ENCODE results near the gene PNPLA5. TPM values are rescaled to one million over a fixed set of nuclear protein-coding genes. Genes with fewer than 3 reads are reported as not detected.

Gene PNPLA5
- total RNA-seq, 1 experiment from 2014 or later, result not detected

DNA sequence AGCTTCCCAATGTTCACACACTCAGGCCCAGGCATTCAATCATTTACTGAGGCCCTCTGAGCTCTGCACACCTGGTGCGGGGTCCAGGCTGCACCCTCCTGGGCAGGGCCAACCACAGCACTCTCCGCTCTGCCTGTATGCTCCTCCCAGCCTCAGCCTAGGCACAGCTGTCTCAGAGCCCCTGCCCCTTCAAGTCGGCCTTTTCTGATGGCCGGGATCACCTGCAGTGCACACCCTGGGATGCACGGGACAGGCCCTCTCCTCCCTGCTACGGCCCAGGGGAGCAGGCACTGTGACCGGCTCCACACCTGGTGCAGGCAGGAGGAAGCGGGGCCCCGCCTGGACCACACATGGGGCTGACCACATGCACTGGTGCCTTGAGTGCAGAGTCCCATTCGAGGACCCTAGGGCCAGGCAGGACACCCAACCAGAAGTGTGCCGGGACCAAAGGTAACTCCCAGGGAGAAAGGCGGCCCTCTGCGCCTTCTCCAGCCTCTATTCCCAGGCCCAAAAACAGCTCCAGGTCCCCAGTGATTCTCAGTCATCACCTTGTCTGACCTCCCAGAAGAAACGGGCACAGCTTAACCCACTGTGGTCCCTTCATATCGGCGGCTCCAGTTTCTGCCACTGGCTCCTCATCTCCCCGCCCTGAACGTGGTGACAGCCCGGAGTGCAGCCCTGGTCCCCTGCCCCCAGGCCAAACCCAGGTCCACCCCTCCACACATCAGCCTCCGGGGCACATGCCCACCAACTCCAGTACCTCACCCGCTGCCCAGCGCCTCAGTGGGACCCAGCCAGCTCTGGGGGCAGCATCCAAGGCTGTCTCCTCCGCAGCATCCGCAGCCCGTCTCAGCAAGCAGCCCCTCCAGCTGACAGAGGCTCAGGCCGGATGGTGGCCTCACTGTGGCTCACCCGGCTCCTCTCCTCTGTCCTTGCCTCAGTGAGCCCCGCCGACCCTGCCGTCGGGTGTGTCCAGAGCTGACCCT is 47.0 kb downstream of the PNPLA5 start:
- no peaks in the 10 kb centered on the region for H3F3A ChIP-seq (ENCODE audit: low read length, unreplicated experiment)
- H3K9me2 ChIP-seq (replicated peaks; ENCODE audit: low read length), result no peaks in the 10 kb centered on the region
- CTCF ChIA-PET, result no interaction called here
- BruUV-seq (replicated peaks), result no TSS peak
- no peaks in the 10 kb centered on the region for H3K36me3 ChIP-seq (ENCODE audit: low read depth, low read length)
- no peaks in the 10 kb centered on the region for H3K79me2 ChIP-seq (ENCODE audit: low read length)
- H3K27me3 ChIP-seq (ENCODE audit: low read length), result 0 out of 2 replicates have a peak, but pooled peaks cover 3% of the 10 kb centered on the region
- TF ChIP-seq, protein P1, sequence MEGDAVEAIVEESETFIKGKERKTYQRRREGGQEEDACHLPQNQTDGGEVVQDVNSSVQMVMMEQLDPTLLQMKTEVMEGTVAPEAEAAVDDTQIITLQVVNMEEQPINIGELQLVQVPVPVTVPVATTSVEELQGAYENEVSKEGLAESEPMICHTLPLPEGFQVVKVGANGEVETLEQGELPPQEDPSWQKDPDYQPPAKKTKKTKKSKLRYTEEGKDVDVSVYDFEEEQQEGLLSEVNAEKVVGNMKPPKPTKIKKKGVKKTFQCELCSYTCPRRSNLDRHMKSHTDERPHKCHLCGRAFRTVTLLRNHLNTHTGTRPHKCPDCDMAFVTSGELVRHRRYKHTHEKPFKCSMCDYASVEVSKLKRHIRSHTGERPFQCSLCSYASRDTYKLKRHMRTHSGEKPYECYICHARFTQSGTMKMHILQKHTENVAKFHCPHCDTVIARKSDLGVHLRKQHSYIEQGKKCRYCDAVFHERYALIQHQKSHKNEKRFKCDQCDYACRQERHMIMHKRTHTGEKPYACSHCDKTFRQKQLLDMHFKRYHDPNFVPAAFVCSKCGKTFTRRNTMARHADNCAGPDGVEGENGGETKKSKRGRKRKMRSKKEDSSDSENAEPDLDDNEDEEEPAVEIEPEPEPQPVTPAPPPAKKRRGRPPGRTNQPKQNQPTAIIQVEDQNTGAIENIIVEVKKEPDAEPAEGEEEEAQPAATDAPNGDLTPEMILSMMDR (conservative IDR thresholded peaks at IDR 0.05; ENCODE audit: low read depth, low read length), result no peak
- no peak for TF ChIP-seq EZH2 (IDR thresholded peaks at IDR 0.05; ENCODE audit: low read length, unreplicated experiment)
- no peak for TF ChIP-seq EZH2phosphoT487 (IDR thresholded peaks at IDR 0.05; ENCODE audit: borderline replicate concordance, low read length)
- no peaks in the 10 kb centered on the region for H3K4me1 ChIP-seq (ENCODE audit: insufficient read depth, low read length)
- no peaks in the 10 kb centered on the region for H4K20me1 ChIP-seq (ENCODE audit: low read length)
- no peak overlapping the region for H3K9ac ChIP-seq (ENCODE audit: low read length)
- no peak for DNase-seq
- ATAC-seq, result no peak
- no peak overlapping the region for H3K4me3 ChIP-seq (ENCODE audit: low read length)
- H3K27ac ChIP-seq (ENCODE audit: low read length), result no peak overlapping the region
- POLR2A ChIA-PET (ENCODE audit: unreplicated experiment), result no interaction called here
- no peak overlapping the region for H2AFZ ChIP-seq (ENCODE audit: low read length)
- no peak overlapping the region for H3K4me2 ChIP-seq (ENCODE audit: low read length)
- no peaks in the 10 kb centered on the region for H3K9me3 ChIP-seq (ENCODE audit: low read length)
- intact Hi-C loops (cut with micrococcal nuclease), result no loop called here

DNA sequence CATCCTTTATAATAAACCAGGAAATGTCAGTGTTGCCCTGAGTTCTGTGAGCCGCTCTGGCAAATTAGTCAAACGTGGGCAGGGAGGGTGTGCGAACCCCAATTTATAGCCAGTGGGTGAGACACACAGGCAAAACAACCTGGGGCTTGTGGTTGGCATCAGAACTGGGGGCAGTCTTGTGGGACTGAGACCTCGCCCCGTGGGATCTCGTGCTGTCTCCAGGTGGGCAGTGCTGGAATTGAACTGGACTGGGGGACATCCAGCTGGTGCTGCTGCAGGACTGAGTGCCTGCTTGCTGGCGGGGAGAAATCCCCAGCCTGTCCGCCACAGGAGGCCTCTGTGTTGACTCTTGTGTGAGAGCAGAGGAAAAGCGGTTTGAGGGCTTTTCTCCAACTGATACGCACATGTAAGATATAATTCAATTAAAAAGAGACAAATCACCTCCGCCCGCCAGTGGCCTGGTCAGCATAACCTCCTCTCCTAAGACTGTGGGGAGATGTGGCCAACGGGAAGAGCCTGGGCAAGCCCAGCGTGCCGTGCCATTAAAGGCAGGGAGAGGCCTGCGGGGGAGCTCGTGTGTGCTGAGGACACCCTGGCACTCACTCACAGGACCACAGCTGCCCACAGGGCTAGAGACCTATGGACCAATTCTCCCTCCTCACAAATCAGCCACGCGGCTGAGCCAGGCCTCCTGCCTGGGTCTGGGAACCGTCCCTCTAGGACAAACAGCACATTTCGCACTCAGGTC is 47.9 kb downstream of the PNPLA5 start:
- ATAC-seq (no peak), DNase-seq (no peak)
- Histone ChIP-seq H3K4me2 (ENCODE audit: low read length) (no peak overlapping the region), H3K9me2 (replicated peaks; ENCODE audit: low read length) (no peaks in the 10 kb centered on the region), H3K9me3 (ENCODE audit: low read length) (no peaks in the 10 kb centered on the region), H2AFZ (ENCODE audit: low read length) (no peak overlapping the region), H3K4me1 (ENCODE audit: insufficient read depth, low read length) (no peaks in the 10 kb centered on the region), H3K79me2 (ENCODE audit: low read length) (no peaks in the 10 kb centered on the region), H3K9ac (ENCODE audit: low read length) (no peak overlapping the region), H3K36me3 (ENCODE audit: low read depth, low read length) (no peaks in the 10 kb centered on the region), H4K20me1 (ENCODE audit: low read length) (no peaks in the 10 kb centered on the region), H3K4me3 (ENCODE audit: low read length) (no peak overlapping the region), H3K27me3 (ENCODE audit: low read length) (no peaks in the 10 kb centered on the region), H3F3A (ENCODE audit: low read length, unreplicated experiment) (no peaks in the 10 kb centered on the region), H3K27ac (ENCODE audit: low read length) (no peak overlapping the region)
- POLR2A ChIA-PET (ENCODE audit: unreplicated experiment), result no interaction called here
- intact Hi-C loops (cut with micrococcal nuclease), result no loop called here
- CTCF ChIA-PET, result no interaction called here
- TF ChIP-seq EZH2 (IDR thresholded peaks at IDR 0.05; ENCODE audit: low read length, unreplicated experiment), result no peak
- TF ChIP-seq EZH2phosphoT487 (IDR thresholded peaks at IDR 0.05; ENCODE audit: borderline replicate concordance, low read length), result no peak
- TF ChIP-seq, protein P1 (conservative IDR thresholded peaks at IDR 0.05; ENCODE audit: low read depth, low read length), result no peak
- BruUV-seq (replicated peaks), result no TSS peak
